Activated naive CD4-positive, alpha-beta T cell treated with anti-CD3 and anti-CD28 coated beads, Interleukin-2, amount 10 ng/mL, durations not matched to agents 5 hours and 36 hours (primary cell): ENCODE results near the gene TEX19. TPM values are rescaled to one million over a fixed set of nuclear protein-coding genes. Genes with fewer than 3 reads are reported as not detected.

Experiments
- total RNA-seq, 2 experiments: library from RNA; stranded (reverse); gene quantifications; one replicate each; pipeline ENCODE4 v1.2.3, GENCODE V29; 2021

TEX19 gene, protein sequence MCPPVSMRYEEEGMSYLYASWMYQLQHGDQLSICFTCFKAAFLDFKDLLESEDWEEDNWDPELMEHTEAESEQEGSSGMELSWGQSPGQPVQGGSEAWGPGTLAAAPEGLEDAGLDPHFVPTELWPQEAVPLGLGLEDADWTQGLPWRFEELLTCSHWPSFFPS
- total RNA-seq: not detected

GRCh38 chr17:82358465-82359350, at the start of gene TEX19:
Gene TEX19 (plus strand): TSS chr17:82359247. CDS start chr17:82362151, 2,904 bp downstream.

DNA sequence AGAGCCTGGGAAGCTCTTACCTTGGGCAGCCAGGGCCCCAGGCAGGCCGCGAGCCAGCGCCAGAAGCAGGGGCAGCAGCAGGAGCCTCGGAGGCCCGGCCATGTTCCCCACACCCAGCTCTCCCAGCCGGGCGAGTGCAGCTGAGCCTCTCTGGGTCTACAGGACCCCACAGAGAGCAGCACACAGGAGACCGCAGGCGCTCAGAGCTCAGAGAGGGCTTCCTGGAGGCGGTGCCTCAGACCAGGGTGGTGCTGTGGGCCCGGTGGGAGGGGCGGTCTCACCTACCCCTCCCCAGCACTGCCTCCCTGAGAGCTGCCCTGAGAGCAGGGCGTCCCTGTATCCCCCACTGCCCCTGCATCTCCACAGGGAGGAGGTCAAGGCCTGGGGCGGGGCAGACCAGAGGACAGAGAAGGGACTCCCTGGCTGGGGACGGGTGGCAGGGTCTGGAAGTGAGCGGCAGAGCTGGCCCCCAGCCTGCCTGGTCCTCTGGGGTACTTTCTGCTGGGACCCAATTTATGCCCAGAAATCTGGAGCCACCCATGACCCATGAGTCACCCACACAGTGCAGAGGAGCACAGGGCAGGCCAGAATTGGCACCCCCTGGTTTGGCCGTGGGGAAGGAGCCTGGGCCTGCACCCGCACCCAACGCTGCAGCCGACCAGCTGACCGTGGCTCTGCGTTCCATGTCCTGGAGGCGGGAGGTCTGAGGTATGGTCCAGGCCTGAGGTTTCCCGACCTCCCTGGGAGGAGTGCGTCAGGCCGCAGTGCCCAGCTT, 41.5 kb upstream of the TEX19 start, which contains the start of gene CD7:
Gene CD7 (minus strand): TSS at position 215 of the 775 bp plus-strand sequence. CDS start 113 bp downstream, at position 102.

GRCh38 chr17:82333279-82334171, 25.5 kb upstream of the TEX19 start, which contains the start of gene SECTM1:
Gene SECTM1 (minus strand): TSS chr17:82333766. CDS start chr17:82327240, 6,526 bp downstream.

DNA sequence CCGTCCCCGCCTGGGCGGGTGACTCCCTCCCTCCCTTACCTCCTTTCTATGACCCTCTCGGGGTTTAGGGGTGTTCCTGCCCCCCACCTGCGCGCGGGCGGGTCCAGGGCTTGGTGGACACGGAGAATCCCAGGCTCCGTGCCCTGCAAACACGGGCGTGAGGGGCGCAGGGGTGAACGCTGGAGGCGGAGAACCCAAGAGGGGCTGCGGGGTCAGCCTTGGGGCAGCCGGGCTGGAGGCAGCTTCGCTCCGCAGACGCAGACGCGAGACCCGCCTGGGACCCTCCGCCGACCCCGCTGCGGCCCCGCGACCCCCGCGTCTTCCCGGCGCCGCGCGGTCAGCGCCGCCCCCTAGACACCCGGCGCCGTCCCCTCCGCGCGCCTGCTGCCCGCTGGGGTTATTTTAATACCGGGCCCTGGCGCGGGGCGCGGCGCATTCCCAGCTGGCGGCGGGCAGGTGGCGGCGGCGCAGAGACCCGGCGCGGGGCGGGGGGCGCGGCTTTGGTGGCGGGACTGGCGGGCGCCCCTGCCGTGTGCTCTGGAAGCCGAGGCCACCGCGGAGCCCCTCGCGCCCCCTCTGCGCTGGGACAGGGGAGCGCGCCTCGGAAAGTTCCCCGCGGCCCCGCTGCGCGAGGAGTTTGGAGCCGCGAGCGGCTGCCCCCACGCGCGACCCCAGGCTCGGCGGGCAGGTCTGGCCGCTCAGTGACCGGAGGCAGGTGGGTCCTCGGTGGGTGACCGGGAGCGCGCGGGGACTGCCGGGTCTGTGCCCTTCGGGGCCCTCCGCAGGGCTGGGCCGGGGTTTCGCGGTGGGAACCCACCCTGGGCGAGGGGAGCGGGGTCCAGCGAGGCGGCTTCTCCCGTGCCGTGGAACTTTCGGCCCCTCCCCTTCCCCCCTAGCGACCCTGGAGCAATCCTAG, 12.5 kb downstream of the TEX19 start, which contains the start of gene UTS2R:
Gene UTS2R (plus strand): TSS at position 433 of the 916 bp plus-strand sequence. CDS start 2,560 bp downstream, outside the sequence.

Other genes starting within 250 kb of the TEX19 start
- 10 to 100 TPM; 67.7 to 72.9 TPM for gene CCDC57, start 146.4 kb upstream of the TEX19 start, total RNA-seq
- gene SLC16A3, start 130.2 kb upstream of the TEX19 start, total RNA-seq: 100 to 1,000 TPM; 156 to 157 TPM
- gene CSNK1D, start 85.5 kb upstream of the TEX19 start, total RNA-seq: 100 to 1,000 TPM; 116 to 121 TPM
- gene CD7, start 41.6 kb upstream of the TEX19 start, total RNA-seq: 100 to 1,000 TPM; 238 to 240 TPM
- 1 to 10 TPM; 5.7 to 6.7 TPM for gene SECTM1, start 25.5 kb upstream of the TEX19 start, total RNA-seq
- under 1 TPM in 1 of 2 experiments, not detected in 1; 0.20 TPM for gene UTS2R, start 12.5 kb downstream of the TEX19 start, total RNA-seq
- 10 to 100 TPM; 60.7 to 65.6 TPM for gene HEXD, start 59.1 kb downstream of the TEX19 start, total RNA-seq
- 10 to 100 TPM; 24.5 to 25.6 TPM for gene OGFOD3, start 59.3 kb downstream of the TEX19 start, total RNA-seq
- gene CYBC1, start 91.5 kb downstream of the TEX19 start, total RNA-seq: 100 to 1,000 TPM; 242 to 271 TPM
- 100 to 1,000 TPM; 131 to 136 TPM for gene NARF, start 99.5 kb downstream of the TEX19 start, total RNA-seq
- gene FOXK2, start 160.5 kb downstream of the TEX19 start, total RNA-seq: 10 to 100 TPM; 50.9 to 51.6 TPM